Uterus (tissue), 4 donors: ENCODE results near the gene FOXO1. TPM values are rescaled to one million over a fixed set of nuclear protein-coding genes. Genes with fewer than 3 reads are reported as not detected.

Experiments used
- DNase-seq, 2 donors: peaks; one replicate each; pipeline ENCODE4 v3.0.0-alpha.2; 2019 to 2020
- H3K27ac ChIP-seq, 2 donors: fragments of 200-600 bp; sonication (generic); 1 replicate in 1 of 2; 2 replicates in 1 of 2; pipeline ENCODE4 v1.5.1; 2016 to 2018
- H3K27me3 ChIP-seq, 2 donors: fragments of 200-600 bp; sonication (generic); one replicate each; pipeline ENCODE4 v1.5.1; 2018 to 2019; ENCODE audit warnings: control low read depth in 1 of 2
- H3K36me3 ChIP-seq, 2 donors: fragments of 200-600 bp; sonication (generic); one replicate each; pipeline ENCODE4 v1.5.1; 2019; ENCODE audit warnings: control low read depth in 1 of 2
- H3K4me1 ChIP-seq, 2 donors: fragments of 200-600 bp; sonication (generic); one replicate each; pipeline ENCODE4 v1.5.1; 2018 to 2019; ENCODE audit warnings: control low read depth in 1 of 2
- H3K4me3 ChIP-seq, 2 donors: fragments of 200-600 bp; sonication (generic); 1 replicate in 1 of 2; 2 replicates in 1 of 2; pipeline ENCODE4 v1.5.1; 2018 to 2019; ENCODE audit warnings: mild to moderate bottlenecking in 1 of 2
- H3K9me3 ChIP-seq, 2 donors: fragments of 200-600 bp; sonication (generic); one replicate each; pipeline ENCODE4 v1.5.1; 2019; ENCODE audit warnings: control low read depth in 1 of 2
- POLR2A ChIP-seq, 2 donors: fragments of 450-650 bp; IDR thresholded peaks; one replicate each; pipeline ENCODE4 v1.6.1; 2016; ENCODE audit warnings: antibody characterized with exemption in 2 of 2, mild to moderate bottlenecking in 1 of 2, moderate library complexity in 1 of 2
- intact Hi-C: fragments of 100-400 bp; cut with DNase I; formaldehyde crosslinking; loops from one replicate; pipeline ENCODE4 v1.15.1; 2023; ENCODE audit warnings: low total_unique reads
- total RNA-seq, 4 donors: library from RNA; depleted of rRNA in 3 of 4; stranded (reverse); fragments of >200 nt in 3 of 4; gene quantifications; one replicate each; pipeline versions ENCODE4 v1.1.0 to v1.2.4, GENCODE V29; 2014 to 2023
- TF ChIP-seq, protein P1 (sequence below), 4 experiments: fragments of 200-600 bp in 2 of 4; fragments of 450-650 bp in 2 of 4; sonication (generic) in 2 of 4; IDR thresholded peaks; one replicate each; pipeline ENCODE4 v1.5.1; 2016 to 2019; ENCODE audit warnings: antibody characterized with exemption in 4 of 4, mild to moderate bottlenecking in 2 of 4, moderate library complexity in 1 of 4
- donor health status: DM: yes; HTN: yes; CAD: no.

The FOXO1 gene
- total RNA-seq, 4 donors from 2014 or later: 46.8 to 130 (median 60.9) TPM

DNA sequence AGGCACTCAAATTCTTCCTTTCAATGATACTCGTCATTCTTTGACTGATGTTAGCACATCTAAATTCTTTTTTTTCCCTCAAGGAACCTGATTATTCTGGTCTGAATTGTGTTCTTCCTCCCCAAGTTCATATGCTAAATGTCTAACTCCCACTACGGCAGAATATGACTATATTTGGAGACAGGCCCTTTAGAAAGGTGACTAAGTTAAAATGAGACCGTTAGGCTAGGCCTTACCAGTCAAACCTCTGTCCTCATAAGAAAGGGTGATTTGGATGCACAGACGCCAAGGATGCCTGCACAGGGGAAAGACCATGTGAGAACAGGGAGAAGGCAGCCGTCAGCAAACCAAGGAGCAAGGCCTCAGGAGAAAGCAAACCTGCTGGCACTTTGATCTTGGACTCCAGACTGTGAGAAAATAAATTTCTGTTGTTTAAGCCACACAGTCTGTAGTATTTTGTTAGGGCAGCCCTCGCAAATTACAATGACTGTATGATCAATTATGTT, 13.1 kb upstream of the FOXO1 start:
- no peaks in the 10 kb centered on the region for H3K36me3 ChIP-seq
- H3K9me3 ChIP-seq: no peaks in the 10 kb centered on the region
- intact Hi-C loops: loop anchor here (5.0 kb wide), 1 partner anchor 607 kb away; no protein-coding TSS in a partner anchor
- no peak overlapping the region for H3K27ac ChIP-seq
- no peak for DNase-seq
- no peaks in the 10 kb centered on the region for H3K27me3 ChIP-seq
- no peak for TF ChIP-seq POLR2A (IDR thresholded peaks at IDR 0.05)
- TF ChIP-seq, protein P1, sequence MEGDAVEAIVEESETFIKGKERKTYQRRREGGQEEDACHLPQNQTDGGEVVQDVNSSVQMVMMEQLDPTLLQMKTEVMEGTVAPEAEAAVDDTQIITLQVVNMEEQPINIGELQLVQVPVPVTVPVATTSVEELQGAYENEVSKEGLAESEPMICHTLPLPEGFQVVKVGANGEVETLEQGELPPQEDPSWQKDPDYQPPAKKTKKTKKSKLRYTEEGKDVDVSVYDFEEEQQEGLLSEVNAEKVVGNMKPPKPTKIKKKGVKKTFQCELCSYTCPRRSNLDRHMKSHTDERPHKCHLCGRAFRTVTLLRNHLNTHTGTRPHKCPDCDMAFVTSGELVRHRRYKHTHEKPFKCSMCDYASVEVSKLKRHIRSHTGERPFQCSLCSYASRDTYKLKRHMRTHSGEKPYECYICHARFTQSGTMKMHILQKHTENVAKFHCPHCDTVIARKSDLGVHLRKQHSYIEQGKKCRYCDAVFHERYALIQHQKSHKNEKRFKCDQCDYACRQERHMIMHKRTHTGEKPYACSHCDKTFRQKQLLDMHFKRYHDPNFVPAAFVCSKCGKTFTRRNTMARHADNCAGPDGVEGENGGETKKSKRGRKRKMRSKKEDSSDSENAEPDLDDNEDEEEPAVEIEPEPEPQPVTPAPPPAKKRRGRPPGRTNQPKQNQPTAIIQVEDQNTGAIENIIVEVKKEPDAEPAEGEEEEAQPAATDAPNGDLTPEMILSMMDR (IDR thresholded peaks at IDR 0.05): no peak
- no peaks in the 10 kb centered on the region for H3K4me1 ChIP-seq
- H3K4me3 ChIP-seq: no peak overlapping the region

DNA sequence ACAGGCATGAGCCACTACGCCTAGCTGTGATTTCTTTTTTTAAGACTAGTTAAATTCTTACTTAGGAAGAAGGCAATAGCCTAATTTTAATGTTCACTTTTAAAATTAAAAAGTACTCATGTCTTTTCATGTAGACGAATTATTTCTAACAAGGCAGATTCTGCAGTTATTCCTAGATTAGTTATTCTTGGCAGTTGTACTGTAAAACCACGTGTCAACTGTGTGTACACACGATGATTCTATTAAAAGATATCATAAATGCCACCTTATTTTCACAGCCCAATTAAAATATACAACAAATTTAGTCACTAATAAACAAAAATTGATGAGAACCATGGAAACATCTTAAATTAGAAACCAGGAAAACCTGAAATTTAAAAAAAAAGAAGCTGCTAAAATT, 10.6 kb upstream of the FOXO1 start:
- H3K4me3 ChIP-seq: no peak overlapping the region
- H3K36me3 ChIP-seq: no peaks in the 10 kb centered on the region
- H3K27me3 ChIP-seq: no peaks in the 10 kb centered on the region
- H3K4me1 ChIP-seq: no peaks in the 10 kb centered on the region
- no peaks in the 10 kb centered on the region for H3K9me3 ChIP-seq
- no peak overlapping the region for H3K27ac ChIP-seq
- DNase-seq: no peak
- TF ChIP-seq, protein P1 (IDR thresholded peaks at IDR 0.05): no peak
- no peak for TF ChIP-seq POLR2A (IDR thresholded peaks at IDR 0.05)
- intact Hi-C loops: loop anchor here (5.0 kb wide), 1 partner anchor 605 kb away; no protein-coding TSS in a partner anchor

DNA sequence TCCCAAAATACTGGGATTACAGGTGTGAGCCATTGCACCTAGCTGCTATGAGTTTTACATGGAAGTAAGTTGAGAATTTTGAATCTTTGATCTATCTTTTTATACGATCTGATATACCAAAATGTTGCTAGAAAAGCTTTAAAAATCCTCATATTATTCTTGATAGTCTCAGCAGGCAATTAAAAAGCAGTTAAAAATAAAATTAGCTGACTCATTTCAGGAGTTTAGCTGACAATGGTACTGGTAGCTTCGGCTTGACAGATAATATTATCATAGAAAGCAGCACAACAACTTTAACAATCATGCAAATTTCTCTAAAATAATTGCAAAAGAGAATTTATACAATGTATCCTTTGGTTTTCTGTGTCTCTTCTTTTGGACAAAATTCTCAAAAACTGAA, 9.6 kb upstream of the FOXO1 start:
- Histone ChIP-seq H3K4me3 (no peak overlapping the region), H3K4me1 (no peaks in the 10 kb centered on the region), H3K27ac (no peak overlapping the region), H3K27me3 (no peaks in the 10 kb centered on the region), H3K9me3 (no peaks in the 10 kb centered on the region), H3K36me3 (no peaks in the 10 kb centered on the region)
- intact Hi-C loops: loop anchor here (5.0 kb wide), 1 partner anchor 604 kb away; no protein-coding TSS in a partner anchor
- TF ChIP-seq POLR2A (IDR thresholded peaks at IDR 0.05): no peak
- TF ChIP-seq, protein P1 (IDR thresholded peaks at IDR 0.05): no peak
- no peak for DNase-seq

DNA sequence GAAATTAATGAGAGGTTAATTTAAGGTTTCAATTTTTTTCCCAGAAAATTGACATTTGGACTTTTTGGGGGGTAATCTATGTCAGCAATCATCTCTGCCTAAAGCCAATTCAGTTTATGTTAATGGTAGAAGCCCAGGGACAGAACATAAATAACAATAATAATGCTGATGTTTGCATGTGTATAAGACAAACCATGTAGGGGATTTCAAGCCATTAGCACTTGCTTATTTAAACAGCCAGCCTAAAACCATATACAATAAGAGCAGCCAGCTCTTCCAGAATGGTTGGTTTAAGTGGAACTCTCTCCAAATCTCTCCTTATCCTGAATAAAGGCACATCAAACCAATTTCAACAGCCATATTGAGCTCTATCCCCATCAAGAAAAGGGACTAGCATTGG, 7.0 kb upstream of the FOXO1 start:
- no peaks in the 10 kb centered on the region for H3K9me3 ChIP-seq
- H3K36me3 ChIP-seq: no peaks in the 10 kb centered on the region
- no peak for DNase-seq
- H3K27me3 ChIP-seq: no peaks in the 10 kb centered on the region
- H3K4me1 ChIP-seq: no peaks in the 10 kb centered on the region
- H3K27ac ChIP-seq: no peak overlapping the region
- intact Hi-C loops: no loop called here
- TF ChIP-seq POLR2A (IDR thresholded peaks at IDR 0.05): no peak
- TF ChIP-seq, protein P1 (IDR thresholded peaks at IDR 0.05): no peak
- no peak overlapping the region for H3K4me3 ChIP-seq

DNA sequence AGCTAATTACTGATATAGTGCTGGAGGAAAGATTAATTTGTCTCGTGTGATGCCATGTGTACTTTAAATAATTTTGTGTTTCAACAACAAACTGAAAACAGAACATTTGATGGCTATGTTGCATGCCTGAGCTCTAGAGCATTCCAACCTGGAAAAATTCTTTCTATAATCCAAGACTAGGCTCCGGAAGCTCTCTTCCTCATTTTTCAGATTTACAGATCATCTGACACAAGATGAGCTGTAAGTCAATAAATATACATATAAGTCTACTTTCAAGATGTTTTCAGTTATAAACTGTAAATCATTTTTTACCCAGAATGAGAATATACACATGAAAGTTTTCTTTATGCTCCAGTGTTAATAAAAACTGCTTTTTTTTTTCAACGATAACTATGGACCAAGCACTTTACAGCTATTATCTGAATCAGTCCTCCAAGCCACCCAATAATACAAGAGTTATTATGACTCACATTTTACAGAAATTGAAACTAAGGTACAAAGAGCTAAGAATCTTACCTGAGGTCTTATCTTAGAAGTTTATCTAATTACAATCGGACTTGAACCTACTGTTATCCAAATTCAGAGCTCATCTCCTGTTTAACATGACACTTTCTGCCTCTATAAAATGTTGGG, 6.4 kb upstream of the FOXO1 start:
- intact Hi-C loops: no loop called here
- Histone ChIP-seq H3K27me3 (no peaks in the 10 kb centered on the region), H3K4me3 (no peak overlapping the region), H3K27ac (no peak overlapping the region), H3K4me1 (no peaks in the 10 kb centered on the region), H3K36me3 (no peaks in the 10 kb centered on the region), H3K9me3 (no peaks in the 10 kb centered on the region)
- TF ChIP-seq, protein P1 (IDR thresholded peaks at IDR 0.05): no peak
- TF ChIP-seq POLR2A (IDR thresholded peaks at IDR 0.05): no peak
- no peak for DNase-seq
